NCI-H748 (cell line): ENCODE measurements around the gene SIGLEC12.
"Not testable (repeated sequence)": the region's sequence is repeated elsewhere in the genome, so short reads cannot be mapped to it uniquely, and the experiment has no call there.

Experiments
- DNase-seq: peaks from one replicate; lab custom pipeline; 2025; ENCODE audit not compliant: unreplicated experiment; lab: John Stamatoyannopoulos, UW

The SIGLEC12 gene

DNA sequence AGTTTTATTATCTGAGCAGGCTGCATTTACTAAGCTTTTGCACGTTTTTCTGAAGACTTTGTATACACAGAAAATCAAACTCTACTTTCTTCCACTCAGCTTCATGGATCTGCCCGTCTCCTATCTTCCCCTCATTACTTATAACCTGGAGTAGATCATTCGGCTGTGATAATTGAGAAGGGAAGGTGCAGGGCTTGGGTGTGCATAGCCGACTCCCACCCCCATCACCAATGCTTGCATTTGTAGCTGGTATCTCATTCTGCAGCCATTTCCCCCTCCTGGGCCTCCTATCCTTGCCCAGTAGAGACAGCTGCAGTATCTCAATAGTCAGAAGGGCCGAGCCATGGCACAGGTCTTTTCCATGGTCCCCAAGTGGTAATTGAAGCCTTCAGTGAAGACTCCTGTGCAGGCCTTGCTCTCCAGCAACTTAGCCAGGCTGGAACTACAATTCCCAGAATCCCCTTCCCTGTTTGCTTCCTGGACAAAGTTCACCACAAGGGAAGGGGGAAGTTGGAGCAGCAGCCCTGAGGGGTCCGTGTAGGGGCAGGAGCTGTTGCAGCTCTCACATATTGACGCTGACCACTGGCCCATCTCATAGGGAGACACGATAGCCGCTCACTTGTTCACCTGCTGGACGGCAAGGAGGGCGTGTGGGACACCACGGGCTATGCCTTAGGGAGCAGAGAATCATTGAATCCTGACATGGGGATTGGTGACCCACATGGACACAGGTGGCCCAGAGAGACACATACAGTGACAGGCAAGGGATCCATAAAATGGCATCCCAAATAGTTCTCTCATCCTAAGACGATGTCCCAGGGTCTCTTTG is 41.2 kb downstream of the SIGLEC12 start:
- DNase-seq: peak; percentile 16

DNA sequence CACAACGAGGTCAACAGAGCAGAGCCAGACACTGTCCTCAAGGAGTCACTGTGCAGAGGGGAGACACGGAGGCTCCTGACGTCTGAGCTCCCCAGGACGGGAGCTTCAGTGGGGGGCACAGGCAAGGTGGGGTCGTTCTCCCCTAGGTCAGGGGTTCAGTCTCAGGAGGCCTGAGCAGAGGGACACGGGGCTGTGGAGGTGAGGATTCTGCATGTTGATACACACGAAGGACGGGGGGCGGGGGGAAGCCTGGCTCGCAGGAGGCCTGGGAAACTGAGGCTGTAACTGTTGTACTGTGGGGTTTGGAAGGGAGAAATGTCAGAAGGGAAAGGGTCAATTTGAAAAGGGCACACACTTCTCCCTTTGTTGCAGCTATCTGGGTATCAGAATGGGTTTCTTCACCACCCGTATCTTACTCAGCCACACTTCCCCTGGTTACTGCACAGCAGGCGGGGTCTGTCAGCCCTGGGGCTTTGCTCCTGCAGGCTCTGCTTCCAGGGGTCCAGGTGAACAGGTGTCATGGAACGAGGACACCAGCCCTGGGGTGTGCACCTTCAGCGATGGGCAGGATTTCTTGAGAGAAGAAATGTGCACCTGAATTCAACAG is 42.6 kb downstream of the SIGLEC12 start:
- DNase-seq: no peak

DNA sequence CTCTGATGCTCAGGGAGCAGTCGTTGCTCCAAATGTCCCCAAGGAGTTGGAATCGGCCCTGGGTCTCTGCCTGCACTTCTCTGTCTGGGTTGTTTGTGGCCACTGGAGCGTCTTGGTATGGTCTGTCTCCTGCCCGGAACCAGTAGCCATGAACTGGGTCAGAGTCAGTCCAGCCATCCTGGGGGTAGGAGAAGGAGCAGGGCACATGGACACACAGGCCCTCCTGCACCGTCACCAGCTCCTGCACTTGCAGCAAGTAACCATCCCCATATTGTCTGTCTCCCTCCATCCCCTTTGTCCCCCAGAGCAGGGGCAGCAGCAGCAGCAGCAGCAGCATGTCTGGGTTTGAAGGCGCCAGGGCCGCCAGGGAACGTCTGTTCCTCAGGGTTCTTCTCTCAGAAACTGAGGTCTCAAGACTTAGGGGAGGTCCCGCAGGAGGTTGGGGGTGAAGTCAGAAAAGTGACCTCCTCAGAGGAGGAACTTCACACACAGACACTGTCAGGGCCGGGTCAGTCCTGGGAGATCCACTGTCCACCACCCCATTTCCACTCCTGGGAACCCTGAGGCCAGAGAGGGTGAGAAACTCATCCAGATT is 43.5 kb downstream of the SIGLEC12 start, which contains the start of gene SIGLEC8:
TSS of gene SIGLEC8 (minus strand) at position 404 of the 595 bp plus-strand sequence. CDS start at position 337, 67 bp downstream.
- DNase-seq: no peak

DNA sequence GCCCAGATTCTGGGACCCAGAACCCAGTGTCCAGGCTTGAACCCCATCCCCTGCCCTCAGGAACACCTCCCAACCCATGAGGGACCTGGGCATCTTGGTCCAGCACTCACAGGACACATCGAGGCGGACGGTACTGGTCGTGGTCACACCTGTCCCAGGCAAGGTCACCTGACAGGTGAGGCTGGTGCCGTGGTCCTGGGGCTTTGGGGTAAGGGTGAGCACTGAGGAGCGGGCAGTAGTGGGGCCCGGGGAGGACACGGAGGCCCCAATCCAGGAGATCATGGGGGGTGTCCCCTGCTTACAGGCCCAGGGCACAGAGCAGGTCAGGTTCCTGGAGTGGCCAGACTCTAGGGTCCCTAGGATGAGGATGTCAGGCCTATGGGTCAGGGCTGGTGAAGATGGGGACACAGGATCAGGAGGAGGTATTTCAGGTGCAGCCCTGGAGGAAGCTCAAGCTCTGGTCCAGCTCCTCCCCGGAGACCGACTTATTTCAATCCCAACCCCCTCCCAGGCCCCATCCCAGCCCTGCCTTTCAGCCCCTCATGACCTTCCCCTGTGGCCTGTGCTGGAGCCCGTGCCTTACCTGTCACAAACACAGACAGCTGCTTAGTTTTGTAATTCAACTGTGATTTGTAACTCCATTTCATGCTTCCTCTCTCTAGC is 44.1 kb downstream of the SIGLEC12 start:
- DNase-seq: no peak

- DNase-seq: no peak
Observed at GRCh38 chr19:51456541-51457290, 44.9 kb downstream of the SIGLEC12 start.

DNA sequence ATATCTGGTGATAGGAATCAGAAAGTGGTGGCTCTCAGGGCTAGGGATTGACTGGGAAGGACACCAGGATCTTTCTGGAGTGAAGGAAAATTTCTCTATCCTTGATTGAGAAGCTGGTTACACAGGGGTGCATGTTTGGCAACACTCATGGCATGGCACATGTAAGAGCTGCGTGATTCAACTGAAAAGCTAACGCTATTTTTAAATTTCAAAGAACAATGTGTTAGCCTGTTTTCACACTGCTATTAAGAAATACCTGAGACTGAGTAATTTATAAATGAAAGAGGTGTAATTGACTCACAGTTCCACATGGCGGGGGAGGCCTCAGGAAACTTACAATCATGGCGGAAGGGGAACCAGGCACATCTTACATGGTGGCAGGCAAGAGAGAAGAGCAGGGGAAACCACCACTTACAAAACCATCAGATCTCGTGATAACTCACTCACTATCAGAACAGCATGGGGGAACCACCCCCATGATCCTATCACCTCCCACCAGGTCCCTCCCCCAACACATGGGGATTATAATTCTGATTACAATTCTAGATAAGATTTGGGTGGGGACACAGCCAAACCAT is 50.8 kb downstream of the SIGLEC12 start:
- no peak for DNase-seq

DNA sequence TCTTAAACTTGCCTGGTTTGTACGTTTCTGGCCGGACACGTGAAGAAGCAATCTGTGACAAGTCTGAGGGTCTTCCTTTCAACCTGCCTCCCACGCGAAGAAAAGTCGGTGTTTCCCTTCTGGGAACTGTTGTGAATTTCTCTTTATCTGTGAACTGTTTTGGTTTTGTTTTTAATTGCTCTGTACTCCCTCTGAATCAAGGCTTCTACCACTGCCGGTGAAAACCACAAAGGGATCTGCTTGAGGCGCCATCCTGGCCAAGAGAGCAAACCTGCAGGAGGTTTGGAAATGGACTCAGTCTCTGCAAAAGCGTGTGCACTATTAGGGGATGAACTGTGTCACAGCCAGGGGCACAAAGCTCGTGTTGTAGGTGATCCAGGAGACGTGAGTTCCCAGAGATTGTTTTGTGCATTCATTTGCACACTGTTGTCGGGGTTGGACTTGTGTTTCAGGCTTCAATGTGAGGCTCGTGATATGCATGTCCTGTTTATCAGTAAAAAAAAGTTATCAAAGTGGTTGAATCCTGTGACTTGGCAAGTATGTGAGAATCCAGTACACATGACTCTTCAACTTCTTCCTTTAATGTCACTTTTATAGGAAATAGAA is 53.1 kb downstream of the SIGLEC12 start:
- DNase-seq: no peak

DNA sequence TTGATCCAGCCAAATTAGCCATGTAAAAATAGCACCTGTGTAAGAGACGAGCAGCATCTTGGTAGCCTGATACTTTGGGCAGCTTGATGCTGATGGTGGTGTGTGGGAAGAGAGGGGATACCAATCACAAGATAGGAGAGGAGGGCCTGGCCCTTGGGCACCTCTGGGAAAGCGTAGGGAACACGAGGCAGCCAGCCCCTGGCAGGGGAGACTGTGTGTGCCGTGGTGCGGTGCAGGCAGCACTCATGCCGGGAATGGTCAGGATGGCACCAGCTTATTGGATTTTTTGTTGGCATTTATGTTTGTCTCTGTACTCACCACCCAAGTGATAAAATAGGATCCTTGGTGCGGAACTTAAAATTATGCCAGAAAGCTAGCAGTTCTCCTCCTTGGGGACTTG is 53.6 kb downstream of the SIGLEC12 start:
- no peak for DNase-seq

DNA sequence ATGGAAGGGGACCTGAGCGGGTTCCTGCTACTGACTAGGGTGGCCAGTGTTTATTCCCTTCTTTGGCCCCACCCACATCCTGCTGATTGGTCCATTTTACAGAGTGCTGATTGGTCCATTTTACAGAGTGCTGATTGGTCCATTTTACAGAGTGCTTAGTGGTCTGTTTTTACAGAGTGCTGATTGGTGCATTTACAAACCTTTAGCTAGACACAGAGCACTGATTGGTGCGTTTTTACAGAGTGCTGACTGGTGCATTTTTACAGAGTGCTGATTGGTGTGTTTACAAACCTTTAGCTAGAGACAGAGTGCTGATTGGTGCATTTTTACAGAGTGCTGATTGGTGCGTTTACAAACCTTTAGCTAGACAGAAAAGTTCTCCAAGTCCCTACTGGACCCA is 54.1 kb downstream of the SIGLEC12 start:
- DNase-seq: not testable (repeated sequence)

DNA sequence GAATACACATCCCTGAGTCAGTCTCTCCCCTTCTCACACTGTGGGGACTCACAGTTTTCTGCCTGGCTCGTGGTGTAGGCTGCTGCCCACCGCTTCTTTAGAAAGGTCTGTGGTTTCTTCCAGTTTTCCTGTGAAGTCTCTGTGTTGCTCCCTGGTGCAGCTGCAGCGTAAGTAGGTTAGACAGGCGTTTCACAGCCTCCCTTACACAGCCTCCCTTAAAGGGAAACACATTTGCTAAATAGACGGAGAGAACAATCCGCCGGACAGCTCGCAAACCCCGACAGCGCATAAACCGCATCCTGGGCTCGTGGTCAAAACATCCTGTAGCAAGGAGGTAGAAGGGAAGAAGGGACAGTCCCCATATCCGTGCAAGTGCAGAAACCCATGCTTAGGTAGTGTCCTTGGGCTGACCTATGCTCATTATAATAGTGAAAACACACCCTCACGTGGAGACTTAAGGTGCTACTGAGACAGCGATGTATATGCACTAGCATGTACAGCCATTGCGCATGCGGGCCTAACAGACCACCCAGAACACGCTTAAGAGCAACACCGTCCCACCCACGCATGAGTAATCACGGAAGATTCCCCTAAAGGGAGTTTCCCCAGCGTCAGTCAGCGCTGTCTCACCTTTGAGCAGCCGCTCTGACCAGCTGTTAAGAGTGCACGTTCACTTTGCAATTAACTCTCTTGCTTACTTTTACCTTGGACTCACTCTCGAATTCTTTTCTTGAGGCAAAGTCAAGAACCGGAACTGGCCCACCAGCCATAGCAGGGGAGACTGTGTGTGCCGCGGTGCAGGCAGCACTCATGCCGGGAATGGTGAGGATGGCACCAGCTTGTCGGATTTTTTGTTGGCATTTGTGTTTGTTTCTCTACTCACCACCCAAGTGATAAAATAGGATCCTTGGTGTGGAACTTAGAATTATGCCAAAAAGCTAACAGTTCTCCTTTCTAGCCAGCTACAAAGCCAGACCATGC is 59.9 kb downstream of the SIGLEC12 start:
- no peak for DNase-seq
